ENCODE data around the gene ZNF219. TPM values are rescaled to one million over a fixed set of nuclear protein-coding genes. Genes with fewer than 3 reads are reported as not detected.

Gene ZNF219
- total and polyA plus RNA-seq, 2 of the 13 experiments (the other 11 are each of a cell fraction or from before 2014, with no cell fraction given) = 34.5 to 36.6 TPM

DNA sequence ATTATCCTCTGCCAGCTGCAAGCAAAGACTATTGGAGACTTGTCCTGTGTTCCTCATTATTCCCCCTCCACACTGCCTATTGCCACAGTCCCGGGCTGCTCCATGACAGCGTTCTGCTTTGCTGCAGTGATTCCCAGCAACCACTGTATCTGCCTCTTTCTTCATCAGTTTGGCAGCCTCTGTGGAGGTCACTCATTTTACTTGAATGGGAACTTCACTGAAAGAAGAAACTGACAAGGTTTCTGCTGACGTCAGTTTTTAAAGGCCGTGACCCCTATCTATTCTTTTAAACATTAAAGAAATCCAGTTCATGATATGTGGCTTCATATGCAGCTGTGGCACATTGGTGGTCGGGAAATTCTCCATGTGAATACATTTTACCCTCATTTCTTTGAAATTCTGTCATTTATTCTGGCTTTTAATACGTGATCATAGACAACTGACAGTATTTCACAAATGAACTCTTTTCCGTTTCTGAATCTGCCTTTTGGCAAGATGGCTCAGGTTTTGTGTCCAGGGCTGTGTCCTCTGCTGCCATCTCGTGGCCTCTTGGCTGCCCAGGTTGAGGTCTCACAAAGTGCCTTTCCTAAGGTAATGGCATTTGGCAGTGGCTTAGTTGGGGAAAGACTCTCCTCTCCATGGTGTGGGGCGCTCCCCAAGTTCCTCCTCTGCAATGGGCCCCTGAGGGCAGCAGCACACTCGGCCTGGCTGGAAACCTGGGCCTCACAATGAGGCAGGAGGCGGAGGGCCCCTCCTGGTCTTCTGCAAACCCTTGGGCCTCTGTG, 8.2 kb upstream of the ZNF219 start (continued):
- TF ChIP-seq, protein P1, sequence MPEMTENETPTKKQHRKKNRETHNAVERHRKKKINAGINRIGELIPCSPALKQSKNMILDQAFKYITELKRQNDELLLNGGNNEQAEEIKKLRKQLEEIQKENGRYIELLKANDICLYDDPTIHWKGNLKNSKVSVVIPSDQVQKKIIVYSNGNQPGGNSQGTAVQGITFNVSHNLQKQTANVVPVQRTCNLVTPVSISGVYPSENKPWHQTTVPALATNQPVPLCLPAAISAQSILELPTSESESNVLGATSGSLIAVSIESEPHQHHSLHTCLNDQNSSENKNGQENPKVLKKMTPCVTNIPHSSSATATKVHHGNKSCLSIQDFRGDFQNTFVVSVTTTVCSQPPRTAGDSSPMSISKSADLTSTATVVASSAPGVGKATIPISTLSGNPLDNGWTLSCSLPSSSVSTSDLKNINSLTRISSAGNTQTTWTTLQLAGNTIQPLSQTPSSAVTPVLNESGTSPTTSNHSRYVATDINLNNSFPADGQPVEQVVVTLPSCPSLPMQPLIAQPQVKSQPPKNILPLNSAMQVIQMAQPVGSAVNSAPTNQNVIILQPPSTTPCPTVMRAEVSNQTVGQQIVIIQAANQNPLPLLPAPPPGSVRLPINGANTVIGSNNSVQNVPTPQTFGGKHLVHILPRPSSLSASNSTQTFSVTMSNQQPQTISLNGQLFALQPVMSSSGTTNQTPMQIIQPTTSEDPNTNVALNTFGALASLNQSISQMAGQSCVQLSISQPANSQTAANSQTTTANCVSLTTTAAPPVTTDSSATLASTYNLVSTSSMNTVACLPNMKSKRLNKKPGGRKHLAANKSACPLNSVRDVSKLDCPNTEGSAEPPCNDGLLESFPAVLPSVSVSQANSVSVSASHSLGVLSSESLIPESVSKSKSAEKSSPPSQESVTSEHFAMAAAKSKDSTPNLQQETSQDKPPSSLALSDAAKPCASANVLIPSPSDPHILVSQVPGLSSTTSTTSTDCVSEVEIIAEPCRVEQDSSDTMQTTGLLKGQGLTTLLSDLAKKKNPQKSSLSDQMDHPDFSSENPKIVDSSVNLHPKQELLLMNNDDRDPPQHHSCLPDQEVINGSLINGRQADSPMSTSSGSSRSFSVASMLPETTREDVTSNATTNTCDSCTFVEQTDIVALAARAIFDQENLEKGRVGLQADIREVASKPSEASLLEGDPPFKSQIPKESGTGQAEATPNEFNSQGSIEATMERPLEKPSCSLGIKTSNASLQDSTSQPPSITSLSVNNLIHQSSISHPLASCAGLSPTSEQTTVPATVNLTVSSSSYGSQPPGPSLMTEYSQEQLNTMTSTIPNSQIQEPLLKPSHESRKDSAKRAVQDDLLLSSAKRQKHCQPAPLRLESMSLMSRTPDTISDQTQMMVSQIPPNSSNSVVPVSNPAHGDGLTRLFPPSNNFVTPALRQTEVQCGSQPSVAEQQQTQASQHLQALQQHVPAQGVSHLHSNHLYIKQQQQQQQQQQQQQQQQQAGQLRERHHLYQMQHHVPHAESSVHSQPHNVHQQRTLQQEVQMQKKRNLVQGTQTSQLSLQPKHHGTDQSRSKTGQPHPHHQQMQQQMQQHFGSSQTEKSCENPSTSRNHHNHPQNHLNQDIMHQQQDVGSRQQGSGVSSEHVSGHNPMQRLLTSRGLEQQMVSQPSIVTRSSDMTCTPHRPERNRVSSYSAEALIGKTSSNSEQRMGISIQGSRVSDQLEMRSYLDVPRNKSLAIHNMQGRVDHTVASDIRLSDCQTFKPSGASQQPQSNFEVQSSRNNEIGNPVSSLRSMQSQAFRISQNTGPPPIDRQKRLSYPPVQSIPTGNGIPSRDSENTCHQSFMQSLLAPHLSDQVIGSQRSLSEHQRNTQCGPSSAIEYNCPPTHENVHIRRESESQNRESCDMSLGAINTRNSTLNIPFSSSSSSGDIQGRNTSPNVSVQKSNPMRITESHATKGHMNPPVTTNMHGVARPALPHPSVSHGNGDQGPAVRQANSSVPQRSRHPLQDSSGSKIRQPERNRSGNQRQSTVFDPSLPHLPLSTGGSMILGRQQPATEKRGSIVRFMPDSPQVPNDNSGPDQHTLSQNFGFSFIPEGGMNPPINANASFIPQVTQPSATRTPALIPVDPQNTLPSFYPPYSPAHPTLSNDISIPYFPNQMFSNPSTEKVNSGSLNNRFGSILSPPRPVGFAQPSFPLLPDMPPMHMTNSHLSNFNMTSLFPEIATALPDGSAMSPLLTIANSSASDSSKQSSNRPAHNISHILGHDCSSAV (CRISPR knock-in tag; IDR thresholded peaks at IDR 0.05; ENCODE audit: borderline replicate concordance) = no peak
- TF ChIP-seq, protein P2, sequence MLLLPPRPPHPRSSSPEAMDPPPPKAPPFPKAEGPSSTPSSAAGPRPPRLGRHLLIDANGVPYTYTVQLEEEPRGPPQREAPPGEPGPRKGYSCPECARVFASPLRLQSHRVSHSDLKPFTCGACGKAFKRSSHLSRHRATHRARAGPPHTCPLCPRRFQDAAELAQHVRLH (CRISPR knock-in tag; IDR thresholded peaks at IDR 0.05; ENCODE audit: borderline replicate concordance, low read depth) = peak; percentile 66; the same call in 1 of the 2 replicates
- TF ChIP-seq RFXAP (CRISPR knock-in tag; IDR thresholded peaks at IDR 0.05; ENCODE audit: borderline replicate concordance) (no peak), ZNF143 (CRISPR knock-in tag; IDR thresholded peaks at IDR 0.05) (peak; percentile 30; the same call in 1 of the 2 replicates), NBN (conservative IDR thresholded peaks at IDR 0.05) (no peak), ZSCAN31 (CRISPR knock-in tag; IDR thresholded peaks at IDR 0.05; ENCODE audit: low read depth) (peak; percentile 81), TAF15 (IDR thresholded peaks at IDR 0.05; ENCODE audit: low read depth, low read length, poor library complexity, severe bottlenecking) (no peak), ZBTB3 (CRISPR knock-in tag; IDR thresholded peaks at IDR 0.05; ENCODE audit: borderline replicate concordance, low read depth) (peak; percentile 47; the same call in 1 of the 2 replicates), SIX4 (CRISPR knock-in tag; IDR thresholded peaks at IDR 0.05) (0 out of 2 replicates have a peak, but pooled peaks have one; percentile 40), FIP1L1 (IDR thresholded peaks at IDR 0.05; ENCODE audit: borderline replicate concordance, insufficient read depth, low read depth, low read length) (no peak), MLLT10 (CRISPR knock-in tag; IDR thresholded peaks at IDR 0.05) (no peak), RARG (CRISPR knock-in tag; IDR thresholded peaks at IDR 0.05; ENCODE audit: low read depth) (no peak), MYNN (CRISPR knock-in tag; IDR thresholded peaks at IDR 0.05; ENCODE audit: low read depth) (no peak), EED (CRISPR knock-in tag; IDR thresholded peaks at IDR 0.05) (0 out of 2 replicates have a peak, but pooled peaks have one; percentile 34), ZNF569 (CRISPR knock-in tag; IDR thresholded peaks at IDR 0.05; ENCODE audit: borderline replicate concordance) (no peak), REPIN1 (CRISPR knock-in tag; IDR thresholded peaks at IDR 0.05; ENCODE audit: borderline replicate concordance, low read depth) (peak; percentile 82; the same call in 1 of the 2 replicates)
- TF ChIP-seq, protein P3, sequence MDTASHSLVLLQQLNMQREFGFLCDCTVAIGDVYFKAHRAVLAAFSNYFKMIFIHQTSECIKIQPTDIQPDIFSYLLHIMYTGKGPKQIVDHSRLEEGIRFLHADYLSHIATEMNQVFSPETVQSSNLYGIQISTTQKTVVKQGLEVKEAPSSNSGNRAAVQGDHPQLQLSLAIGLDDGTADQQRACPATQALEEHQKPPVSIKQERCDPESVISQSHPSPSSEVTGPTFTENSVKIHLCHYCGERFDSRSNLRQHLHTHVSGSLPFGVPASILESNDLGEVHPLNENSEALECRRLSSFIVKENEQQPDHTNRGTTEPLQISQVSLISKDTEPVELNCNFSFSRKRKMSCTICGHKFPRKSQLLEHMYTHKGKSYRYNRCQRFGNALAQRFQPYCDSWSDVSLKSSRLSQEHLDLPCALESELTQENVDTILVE (CRISPR knock-in tag; IDR thresholded peaks at IDR 0.05) = peak; percentile 76
- TF ChIP-seq, protein P4, sequence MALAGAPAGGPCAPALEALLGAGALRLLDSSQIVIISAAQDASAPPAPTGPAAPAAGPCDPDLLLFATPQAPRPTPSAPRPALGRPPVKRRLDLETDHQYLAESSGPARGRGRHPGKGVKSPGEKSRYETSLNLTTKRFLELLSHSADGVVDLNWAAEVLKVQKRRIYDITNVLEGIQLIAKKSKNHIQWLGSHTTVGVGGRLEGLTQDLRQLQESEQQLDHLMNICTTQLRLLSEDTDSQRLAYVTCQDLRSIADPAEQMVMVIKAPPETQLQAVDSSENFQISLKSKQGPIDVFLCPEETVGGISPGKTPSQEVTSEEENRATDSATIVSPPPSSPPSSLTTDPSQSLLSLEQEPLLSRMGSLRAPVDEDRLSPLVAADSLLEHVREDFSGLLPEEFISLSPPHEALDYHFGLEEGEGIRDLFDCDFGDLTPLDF (CRISPR knock-in tag; IDR thresholded peaks at IDR 0.05) = no peak

All from HepG2 (cell line).